Astrocyte (in vitro differentiated cells and primary cell): ENCODE measurements around the gene PCSK2. TPM values are rescaled to one million over a fixed set of nuclear protein-coding genes. Genes with fewer than 3 reads are reported as not detected.

Experiments
- DNase-seq: peaks from one replicate; pipeline ENCODE4 v3.0.0-alpha.2; 2010; ENCODE audit warnings: low read depth
- FAIRE-seq: peaks from 2 replicates; lab custom pipeline; 2011; peaks lifted over from hg19 to GRCh38; lab: Jason Lieb, UNC
- H2AFZ ChIP-seq: 2 replicates; pipeline ENCODE4 v1.6.0; 2012; ENCODE audit warnings: low read depth, low read length, inconsistent platforms
- H3K27ac ChIP-seq: 2 replicates; pipeline ENCODE4 v1.5.1; 2011; ENCODE audit warnings: low read depth, low read length, inconsistent platforms
- H3K27me3 ChIP-seq: 2 replicates; pipeline ENCODE4 v1.6.0; 2011; ENCODE audit warnings: low read length, inconsistent platforms; ENCODE audit not compliant: insufficient read depth
- H3K36me3 ChIP-seq: 2 replicates; pipeline ENCODE4 v1.5.1; 2011; ENCODE audit warnings: low read length, inconsistent platforms; ENCODE audit not compliant: insufficient read depth
- H3K4me1 ChIP-seq: 2 replicates; pipeline ENCODE4 v1.5.1; 2011; ENCODE audit warnings: low read length, inconsistent platforms; ENCODE audit not compliant: insufficient read depth
- H3K4me2 ChIP-seq: 2 replicates; pipeline ENCODE4 v1.6.0; 2012; ENCODE audit warnings: low read length, inconsistent platforms
- H3K4me3 ChIP-seq: 2 replicates; pipeline ENCODE4 v1.5.1; 2011; ENCODE audit warnings: low read depth, mild to moderate bottlenecking, low read length, inconsistent platforms; ENCODE audit not compliant: insufficient read depth
- H3K79me2 ChIP-seq: 2 replicates; pipeline ENCODE4 v1.6.0; 2012; ENCODE audit warnings: mild to moderate bottlenecking, low read length, inconsistent platforms; ENCODE audit not compliant: insufficient read depth
- H3K9ac ChIP-seq: 2 replicates; pipeline ENCODE4 v1.6.0; 2012; ENCODE audit warnings: mild to moderate bottlenecking, low read length, inconsistent platforms
- H3K9me3 ChIP-seq: 2 replicates; pipeline ENCODE4 v1.5.1; 2012; ENCODE audit warnings: low read depth, mild to moderate bottlenecking, low read length, inconsistent platforms; ENCODE audit not compliant: insufficient read depth
- H4K20me1 ChIP-seq: 2 replicates; pipeline ENCODE4 v1.6.0; 2012; ENCODE audit warnings: low read length, inconsistent platforms; ENCODE audit not compliant: insufficient read depth
- H3K27ac Mint-ChIP-seq: one replicate; pipeline ENCODE4 v1.8.0; 2021; ENCODE audit warnings: mild to moderate bottlenecking, mixed read lengths; ENCODE audit not compliant: unreplicated experiment
- H3K27me3 Mint-ChIP-seq: one replicate; pipeline ENCODE4 v1.8.0; 2021; ENCODE audit warnings: low read depth, mixed read lengths; ENCODE audit not compliant: unreplicated experiment
- H3K36me3 Mint-ChIP-seq: one replicate; pipeline ENCODE4 v1.8.0; 2021; ENCODE audit warnings: low read depth, mixed read lengths; ENCODE audit not compliant: unreplicated experiment
- H3K4me1 Mint-ChIP-seq: one replicate; pipeline ENCODE4 v1.8.0; 2021; ENCODE audit warnings: low read depth, mixed read lengths; ENCODE audit not compliant: unreplicated experiment
- H3K4me3 Mint-ChIP-seq: one replicate; pipeline ENCODE4 v1.8.0; 2021; ENCODE audit warnings: mild to moderate bottlenecking, moderate library complexity, mixed read lengths; ENCODE audit not compliant: unreplicated experiment
- H3K9me3 Mint-ChIP-seq: one replicate; pipeline ENCODE4 v1.8.0; 2021; ENCODE audit warnings: mild to moderate bottlenecking, mixed read lengths; ENCODE audit not compliant: unreplicated experiment
- EZH2 ChIP-seq: IDR thresholded peaks from 2 replicates; pipeline ENCODE4 v1.6.1; 2012; ENCODE audit warnings: mild to moderate bottlenecking, low read length, inconsistent platforms; ENCODE audit not compliant: insufficient read depth
- total RNA-seq: library from RNA; stranded (reverse); gene quantifications from 2 replicates; pipeline ENCODE4 v1.2.1, GENCODE V29; 2021
- TF ChIP-seq, protein P1 (sequence below): IDR thresholded peaks from 2 replicates; pipeline ENCODE4 v1.5.1; 2011; ENCODE audit warnings: low read depth, mild to moderate bottlenecking, inconsistent platforms, low read length, moderate library complexity; ENCODE audit not compliant: insufficient read depth

The PCSK2 gene
- total RNA-seq, 1 donor from 2014 or later = not detected

DNA sequence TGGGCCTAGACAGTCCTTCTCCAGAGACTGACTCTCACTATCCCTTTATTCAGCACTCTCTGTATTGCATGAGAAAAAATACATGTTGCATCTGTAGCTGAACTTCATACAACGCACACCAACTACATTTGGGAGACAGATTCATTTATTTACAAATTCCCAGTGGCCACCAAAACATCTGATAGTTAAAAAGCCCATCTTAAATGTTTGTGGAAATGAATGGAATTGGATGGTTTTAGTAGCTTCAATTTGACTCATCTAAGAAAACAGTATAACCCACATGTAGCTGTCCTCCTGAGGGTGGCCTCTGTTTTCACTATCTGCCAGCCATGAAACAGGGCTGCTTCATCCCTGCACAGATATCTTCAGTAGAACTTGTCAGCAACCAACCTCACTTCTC is 116.3 kb downstream of the PCSK2 start:
- peaks cover 2% of the 10 kb centered on the region for H3K9me3 ChIP-seq
- H4K20me1 ChIP-seq = no peaks in the 10 kb centered on the region
- Mint-ChIP-seq H3K4me3 (no peak overlapping the region), H3K27me3 (peaks cover 5% of the 10 kb centered on the region), H3K9me3 (no peaks in the 10 kb centered on the region), H3K27ac (no peak overlapping the region), H3K36me3 (no peaks in the 10 kb centered on the region), H3K4me1 (no peaks in the 10 kb centered on the region)
- H3K27ac ChIP-seq = no peak overlapping the region
- no peaks in the 10 kb centered on the region for H3K4me1 ChIP-seq
- FAIRE-seq = no peak
- no peak overlapping the region for H3K4me3 ChIP-seq
- H3K79me2 ChIP-seq = no peaks in the 10 kb centered on the region
- no peak for DNase-seq
- H2AFZ ChIP-seq = no peak overlapping the region
- no peaks in the 10 kb centered on the region for H3K36me3 ChIP-seq
- H3K27me3 ChIP-seq = no peaks in the 10 kb centered on the region
- no peak overlapping the region for H3K9ac ChIP-seq
- TF ChIP-seq, protein P1, sequence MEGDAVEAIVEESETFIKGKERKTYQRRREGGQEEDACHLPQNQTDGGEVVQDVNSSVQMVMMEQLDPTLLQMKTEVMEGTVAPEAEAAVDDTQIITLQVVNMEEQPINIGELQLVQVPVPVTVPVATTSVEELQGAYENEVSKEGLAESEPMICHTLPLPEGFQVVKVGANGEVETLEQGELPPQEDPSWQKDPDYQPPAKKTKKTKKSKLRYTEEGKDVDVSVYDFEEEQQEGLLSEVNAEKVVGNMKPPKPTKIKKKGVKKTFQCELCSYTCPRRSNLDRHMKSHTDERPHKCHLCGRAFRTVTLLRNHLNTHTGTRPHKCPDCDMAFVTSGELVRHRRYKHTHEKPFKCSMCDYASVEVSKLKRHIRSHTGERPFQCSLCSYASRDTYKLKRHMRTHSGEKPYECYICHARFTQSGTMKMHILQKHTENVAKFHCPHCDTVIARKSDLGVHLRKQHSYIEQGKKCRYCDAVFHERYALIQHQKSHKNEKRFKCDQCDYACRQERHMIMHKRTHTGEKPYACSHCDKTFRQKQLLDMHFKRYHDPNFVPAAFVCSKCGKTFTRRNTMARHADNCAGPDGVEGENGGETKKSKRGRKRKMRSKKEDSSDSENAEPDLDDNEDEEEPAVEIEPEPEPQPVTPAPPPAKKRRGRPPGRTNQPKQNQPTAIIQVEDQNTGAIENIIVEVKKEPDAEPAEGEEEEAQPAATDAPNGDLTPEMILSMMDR = no peak
- no peak for TF ChIP-seq EZH2
- H3K4me2 ChIP-seq = no peak overlapping the region

DNA sequence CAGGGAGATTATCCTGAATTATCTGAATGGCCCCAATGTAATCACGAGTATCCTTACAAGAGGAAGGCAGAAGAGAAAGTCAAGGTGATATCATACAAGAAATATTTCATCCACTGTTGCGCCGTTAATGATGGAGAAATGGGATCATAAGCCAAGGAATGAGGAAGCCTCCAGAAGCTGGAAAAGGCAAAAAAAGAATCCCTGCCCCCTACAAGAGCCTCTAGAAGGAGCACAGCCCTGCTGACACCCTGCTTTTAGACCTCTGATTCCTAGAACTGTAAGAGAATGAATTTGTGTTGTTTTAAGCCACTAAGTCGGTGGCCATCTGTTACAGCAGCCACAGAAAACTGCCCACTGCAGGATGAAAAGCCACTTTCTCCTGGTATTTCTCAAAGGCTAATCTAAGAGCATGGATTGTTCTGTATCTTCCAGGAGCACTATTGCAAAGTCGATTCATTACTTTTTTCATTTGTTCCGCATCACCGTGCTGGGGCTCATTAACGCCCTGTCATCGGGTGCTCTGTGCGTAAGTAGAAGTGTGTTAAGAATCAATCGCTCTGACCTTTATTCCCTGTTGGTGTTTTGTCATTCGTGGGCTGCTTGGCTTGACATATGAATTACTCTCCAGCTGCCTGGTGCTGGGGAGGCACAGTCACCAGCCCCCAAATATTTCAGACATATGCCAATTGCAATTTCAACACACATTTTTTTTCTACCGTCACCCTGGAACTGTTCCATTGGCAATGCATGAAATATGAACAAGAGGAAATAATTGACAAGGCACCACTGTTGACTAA is 117.0 kb downstream of the PCSK2 start:
- Histone ChIP-seq H3K79me2 (no peaks in the 10 kb centered on the region), H3K4me2 (no peak overlapping the region), H3K4me1 (no peaks in the 10 kb centered on the region), H4K20me1 (no peaks in the 10 kb centered on the region), H3K27me3 (no peaks in the 10 kb centered on the region), H3K9ac (no peak overlapping the region), H3K36me3 (no peaks in the 10 kb centered on the region), H3K4me3 (no peak overlapping the region), H3K9me3 (peaks cover 2% of the 10 kb centered on the region), H3K27ac (no peak overlapping the region), H2AFZ (no peak overlapping the region)
- DNase-seq = peak; percentile 1
- Mint-ChIP-seq H3K36me3 (no peaks in the 10 kb centered on the region), H3K27me3 (peaks cover 5% of the 10 kb centered on the region), H3K4me1 (no peaks in the 10 kb centered on the region), H3K9me3 (no peaks in the 10 kb centered on the region), H3K27ac (no peak overlapping the region), H3K4me3 (no peak overlapping the region)
- TF ChIP-seq EZH2 = no peak
- TF ChIP-seq, protein P1 = no peak
- peak; percentile 13 for FAIRE-seq

DNA sequence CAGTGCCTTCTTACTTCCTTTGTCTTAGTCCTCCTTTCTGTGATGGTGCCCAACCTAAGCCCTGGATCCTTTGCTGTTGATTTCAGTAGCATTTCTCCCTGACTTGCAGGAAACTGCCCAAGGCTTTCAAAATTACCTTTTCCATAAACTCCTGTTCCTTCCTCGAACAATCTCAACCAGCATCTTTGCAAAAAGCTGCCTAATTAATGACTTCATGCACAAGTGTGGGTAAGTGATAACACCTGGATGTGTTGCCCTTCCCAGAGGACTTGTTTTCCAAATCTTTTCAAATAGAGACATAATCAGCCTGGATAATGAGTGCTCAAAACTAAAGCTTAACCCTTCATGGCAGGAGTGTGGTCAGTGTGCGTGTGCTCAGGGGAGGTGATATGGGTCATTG is 118.0 kb downstream of the PCSK2 start:
- FAIRE-seq (no peak), DNase-seq (no peak)
- Histone ChIP-seq H3K27ac (no peak overlapping the region), H3K27me3 (no peaks in the 10 kb centered on the region), H2AFZ (no peak overlapping the region), H3K36me3 (no peaks in the 10 kb centered on the region), H3K9ac (no peak overlapping the region), H3K4me3 (no peak overlapping the region), H3K9me3 (peaks cover 2% of the 10 kb centered on the region), H3K4me1 (no peaks in the 10 kb centered on the region), H3K4me2 (no peak overlapping the region), H3K79me2 (no peaks in the 10 kb centered on the region), H4K20me1 (no peaks in the 10 kb centered on the region)
- Mint-ChIP-seq H3K9me3 (no peaks in the 10 kb centered on the region), H3K27ac (no peak overlapping the region), H3K4me1 (no peaks in the 10 kb centered on the region), H3K4me3 (no peak overlapping the region), H3K36me3 (no peaks in the 10 kb centered on the region), H3K27me3 (peaks cover 5% of the 10 kb centered on the region)
- no peak for TF ChIP-seq EZH2
- TF ChIP-seq, protein P1 = no peak
